H9 (cell line): ENCODE measurements around the gene CRYBA2. TPM values are rescaled to one million over a fixed set of nuclear protein-coding genes. Genes with fewer than 3 reads are reported as not detected.

Experiments
- DNase-seq: peaks from one replicate; pipeline ENCODE4 v3.0.0-alpha.2; 2017
- H2AFZ ChIP-seq: one replicate; pipeline ENCODE4 v1.6.1; 2013; ENCODE audit warnings: mild to moderate bottlenecking, low read length, control low read depth, moderate library complexity
- H2AK5ac ChIP-seq: 2 replicates; pipeline ENCODE4 v1.6.1; 2013; ENCODE audit warnings: low read length, control low read depth, mixed read lengths; ENCODE audit not compliant: insufficient read length
- H2BK120ac ChIP-seq: one replicate; pipeline ENCODE4 v1.6.1; 2013; ENCODE audit warnings: low read depth, mild to moderate bottlenecking, low read length, control low read depth, inconsistent platforms; ENCODE audit not compliant: poor library complexity, severe bottlenecking
- H2BK12ac ChIP-seq: 2 replicates; pipeline ENCODE4 v1.6.1; 2013; ENCODE audit warnings: low read length, control low read depth, mixed read lengths, low read depth; ENCODE audit not compliant: insufficient read length
- H2BK15ac ChIP-seq: 2 replicates; pipeline ENCODE4 v1.6.1; 2013; ENCODE audit warnings: low read depth, low read length, control low read depth
- H2BK20ac ChIP-seq: one replicate; pipeline ENCODE4 v1.6.1; 2013; ENCODE audit warnings: low read depth, mild to moderate bottlenecking, low read length, control low read depth, inconsistent platforms; ENCODE audit not compliant: poor library complexity, severe bottlenecking
- H2BK5ac ChIP-seq: 2 replicates; pipeline ENCODE4 v1.6.1; 2013; ENCODE audit warnings: low read length, control low read depth, mixed read lengths; ENCODE audit not compliant: insufficient read length
- H3K14ac ChIP-seq: 2 replicates; pipeline ENCODE4 v1.6.1; 2013; ENCODE audit warnings: low read length, control low read depth; ENCODE audit not compliant: insufficient read depth
- H3K18ac ChIP-seq: 2 replicates; pipeline ENCODE4 v1.6.1; 2013; ENCODE audit warnings: low read depth, mild to moderate bottlenecking, mixed read lengths, low read length, control low read depth; ENCODE audit not compliant: insufficient read length
- H3K23ac ChIP-seq: 2 replicates; pipeline ENCODE4 v1.6.1; 2013; ENCODE audit warnings: low read length, control low read depth, mixed read lengths, low read depth; ENCODE audit not compliant: insufficient read length
- H3K23me2 ChIP-seq: 2 replicates; pipeline ENCODE4 v1.6.1; 2013; ENCODE audit warnings: low read depth, mild to moderate bottlenecking, mixed read lengths, low read length, control low read depth; ENCODE audit not compliant: insufficient read length, poor library complexity, severe bottlenecking
- H3K27ac ChIP-seq: 2 replicates; pipeline ENCODE4 v1.5.1; 2013; ENCODE audit warnings: low read length, control low read depth, mixed read lengths, low read depth; ENCODE audit not compliant: insufficient read length
- H3K27me3 ChIP-seq: 2 replicates; pipeline ENCODE4 v1.6.1; 2013; ENCODE audit warnings: low read length, control low read depth, inconsistent platforms; ENCODE audit not compliant: insufficient read depth
- H3K4ac ChIP-seq: 2 replicates; pipeline ENCODE4 v1.6.1; 2013; ENCODE audit warnings: low read depth, mild to moderate bottlenecking, control low read depth, inconsistent platforms, low read length, moderate library complexity
- H3K4me1 ChIP-seq: 2 replicates; pipeline ENCODE4 v1.6.1; 2013; ENCODE audit warnings: low read length, control low read depth, inconsistent platforms; ENCODE audit not compliant: insufficient read depth
- H3K4me2 ChIP-seq: 2 replicates; pipeline ENCODE4 v1.6.1; 2013; ENCODE audit warnings: low read length, control low read depth, mixed read lengths; ENCODE audit not compliant: insufficient read length, insufficient read depth
- H3K56ac ChIP-seq: 2 replicates; pipeline ENCODE4 v1.6.1; 2013; ENCODE audit warnings: low read depth, mild to moderate bottlenecking, mixed read lengths, low read length, control low read depth; ENCODE audit not compliant: insufficient read length
- H3K79me1 ChIP-seq: 2 replicates; pipeline ENCODE4 v1.6.1; 2013; ENCODE audit warnings: low read depth, mild to moderate bottlenecking, moderate library complexity, low read length, control low read depth, inconsistent platforms; ENCODE audit not compliant: insufficient read depth, poor library complexity, severe bottlenecking
- H3K79me2 ChIP-seq: 2 replicates; pipeline ENCODE4 v1.6.1; 2013; ENCODE audit warnings: low read length, control low read depth, inconsistent platforms; ENCODE audit not compliant: insufficient read depth
- H3K9ac ChIP-seq: 2 replicates; pipeline ENCODE4 v1.6.1; 2013; ENCODE audit warnings: low read length, control low read depth, mixed read lengths; ENCODE audit not compliant: insufficient read length; ENCODE audit errors: extremely low read depth
- H3K9me3 ChIP-seq: one replicate; pipeline ENCODE4 v1.6.1; 2013; ENCODE audit warnings: low read depth, low read length, inconsistent platforms; ENCODE audit not compliant: control insufficient read depth
- H3T11ph ChIP-seq: one replicate; pipeline ENCODE4 v1.6.1; 2013; ENCODE audit warnings: mild to moderate bottlenecking, low read length, control low read depth, inconsistent platforms
- H4K20me1 ChIP-seq: one replicate; pipeline ENCODE4 v1.6.1; 2013; ENCODE audit not compliant: control insufficient read depth, insufficient read length, insufficient read depth
- H4K5ac ChIP-seq: 2 replicates; pipeline ENCODE4 v1.6.1; 2013; ENCODE audit warnings: low read depth, mild to moderate bottlenecking, mixed read lengths, low read length, control low read depth; ENCODE audit not compliant: insufficient read length
- H4K8ac ChIP-seq: replicated peaks from 2 replicates; pipeline ENCODE4 v1.6.1; 2013; ENCODE audit warnings: low read length, control low read depth, mixed read lengths, low read depth; ENCODE audit not compliant: insufficient read length
- H4K91ac ChIP-seq: 2 replicates; pipeline ENCODE4 v1.6.1; 2013; ENCODE audit warnings: low read depth, mild to moderate bottlenecking, moderate library complexity, mixed read lengths, low read length, control low read depth; ENCODE audit not compliant: insufficient read length
- H3K27ac Mint-ChIP-seq, 3 experiments: 2 replicates in 2 of 3; 3 replicates in 1 of 3; pipeline ENCODE4 v1.8.0; 2020 to 2021; ENCODE audit warnings: mixed read lengths in 3 of 3, mild to moderate bottlenecking in 1 of 3, moderate library complexity in 1 of 3
- H3K27me3 Mint-ChIP-seq: 2 replicates; pipeline ENCODE4 v1.8.0; 2021; ENCODE audit warnings: low read depth, mild to moderate bottlenecking, moderate library complexity, mixed read lengths
- H3K36me3 Mint-ChIP-seq, 3 experiments: 2 replicates in 2 of 3; 3 replicates in 1 of 3; pipeline ENCODE4 v1.8.0; 2020 to 2021; ENCODE audit warnings: low read depth in 3 of 3, mixed read lengths in 3 of 3; ENCODE audit not compliant: insufficient read depth in 1 of 3
- H3K4me1 Mint-ChIP-seq, 2 experiments: 2 replicates each; pipeline ENCODE4 v1.8.0; 2020; ENCODE audit warnings: mixed read lengths in 2 of 2
- H3K4me3 Mint-ChIP-seq, 2 experiments: 2 replicates in 1 of 2; 3 replicates in 1 of 2; pipeline ENCODE4 v1.8.0; 2020 to 2021; ENCODE audit warnings: mild to moderate bottlenecking in 2 of 2, mixed read lengths in 2 of 2, moderate library complexity in 1 of 2
- H3K9me3 Mint-ChIP-seq, 2 experiments: 2 replicates in 1 of 2; 3 replicates in 1 of 2; pipeline ENCODE4 v1.8.0; 2020; ENCODE audit warnings: mild to moderate bottlenecking in 2 of 2, mixed read lengths in 2 of 2, moderate library complexity in 1 of 2
- CTCF ChIP-seq: fragments of 200-600 bp; sonication (generic); conservative IDR thresholded peaks from 3 replicates; pipeline ENCODE4 v1.8.0; 2021; ENCODE audit warnings: antibody characterized with exemption, mild to moderate bottlenecking
- WGBS: extraction: QIAGEN DNeasy Blood & Tissue Kit; methylation state at CpG from one replicate; pipeline ENCODE4 v1.1.7; 2013; ENCODE audit warnings: missing lambda C conversion rate, low lambda C conversion rate, mixed read lengths; ENCODE audit not compliant: insufficient read length; ENCODE audit errors: extremely low coverage; 5-methylcytosine and 5-hydroxymethylcytosine counted together
- total RNA-seq: library from RNA; stranded (reverse); gene quantifications from 2 replicates; pipeline ENCODE4 v1.2.1, GENCODE V29; 2021

The CRYBA2 gene
- total RNA-seq, 1 experiment from 2014 or later, result not detected

GRCh38 chr2:218985021-218985324, 8.2 kb downstream of the CRYBA2 start, which contains the start of gene FEV:
TSS of gene FEV (minus strand) at chr2:218985184. CDS start at chr2:218985075, 109 bp downstream.
- H3K9ac ChIP-seq, result no peak within 1 kb of the TSS
- no peak within 1 kb of the TSS for H3K14ac ChIP-seq
- H3K27ac ChIP-seq, result no peak within 1 kb of the TSS
- H4K5ac ChIP-seq, result no peak within 1 kb of the TSS
- H4K20me1 ChIP-seq, result no peaks in the 10 kb centered on the region
- no peak for DNase-seq
- peak within 1 kb of the TSS; percentile 45 to 82 for H3K4me3 Mint-ChIP-seq
- peaks cover 99% of the 10 kb centered on the region for H3K27me3 Mint-ChIP-seq
- no peaks in the 10 kb centered on the region for H3K79me2 ChIP-seq
- H3K4ac ChIP-seq, result no peak within 1 kb of the TSS
- no peaks in the 10 kb centered on the region for H3K79me1 ChIP-seq
- H3K36me3 Mint-ChIP-seq, result peaks cover 0 to 3% (median 0%) of the 10 kb centered on the region in 3 experiments; a peak in 1 of 7 replicates
- H2BK20ac ChIP-seq, result no peak within 1 kb of the TSS
- no peak within 1 kb of the TSS for H2BK12ac ChIP-seq
- H2BK15ac ChIP-seq, result no peak within 1 kb of the TSS
- H2AK5ac ChIP-seq, result no peak within 1 kb of the TSS
- H2AFZ ChIP-seq, result no peak within 1 kb of the TSS
- no peak within 1 kb of the TSS for H3K23ac ChIP-seq
- H3K4me2 ChIP-seq, result peak within 1 kb of the TSS; percentile 42
- no peak within 1 kb of the TSS for H3K18ac ChIP-seq
- H3K56ac ChIP-seq, result no peak within 1 kb of the TSS
- no peak within 1 kb of the TSS for H3T11ph ChIP-seq
- H3K4me1 ChIP-seq, result no peaks in the 10 kb centered on the region; the same call in 1 of the 2 replicates
- no CpG with 5 or more reads among the region's 32 CpGs for WGBS
- H2BK5ac ChIP-seq, result no peak within 1 kb of the TSS
- H3K23me2 ChIP-seq, result peaks cover 16% of the 10 kb centered on the region
- peaks cover 89% of the 10 kb centered on the region for H3K27me3 ChIP-seq
- no peak for TF ChIP-seq CTCF
- no peak within 1 kb of the TSS for H3K27ac Mint-ChIP-seq
- peaks cover 10 to 29% of the 10 kb centered on the region in 2 experiments for H3K4me1 Mint-ChIP-seq
- H2BK120ac ChIP-seq, result no peak within 1 kb of the TSS
- H3K9me3 ChIP-seq, result no peaks in the 10 kb centered on the region
- H4K8ac ChIP-seq, result no peak within 1 kb of the TSS
- no peak within 1 kb of the TSS for H4K91ac ChIP-seq
- peaks cover 2 to 6% of the 10 kb centered on the region in 2 experiments; a peak in 2 of 5 replicates for H3K9me3 Mint-ChIP-seq
